SK-N-SH treated with all-trans-retinoic acid at 6 μM for 48 hours (cell line): ENCODE measurements around the gene CPVL.

Source experiments
- ARNTL ChIP-seq: fragments of 450-650 bp; formaldehyde crosslinking; IDR thresholded peaks from 2 replicates; pipeline ENCODE4 v1.5.0; 2020; ENCODE audit warnings: low read depth, mild to moderate bottlenecking, moderate library complexity, borderline replicate concordance
- GLIS3 ChIP-seq: fragments of 250-450 bp; sonication (Bioruptor Pico); IDR thresholded peaks from 2 replicates; pipeline ENCODE4 v1.5.0; 2020; ENCODE audit warnings: mild to moderate bottlenecking, moderate library complexity
- ZFP30 ChIP-seq: fragments of 450-650 bp; formaldehyde crosslinking; IDR thresholded peaks from 2 replicates; pipeline ENCODE4 v1.5.0; 2022; ENCODE audit warnings: mild to moderate bottlenecking, moderate library complexity
- TF ChIP-seq, protein P1 (sequence below): fragments of 250-450 bp; sonication (Bioruptor Pico); IDR thresholded peaks from 2 replicates; pipeline ENCODE4 v1.5.1; 2021; ENCODE audit warnings: mild to moderate bottlenecking, moderate library complexity
- TF ChIP-seq, protein P2 (sequence below): fragments of 250-450 bp; sonication (Bioruptor Pico); IDR thresholded peaks from 2 replicates; pipeline ENCODE4 v1.8.0; 2020; ENCODE audit warnings: mild to moderate bottlenecking, moderate library complexity, borderline replicate concordance
- TF ChIP-seq, protein P3 (sequence below): fragments of 250-450 bp; sonication (Bioruptor Pico); IDR thresholded peaks from 2 replicates; pipeline ENCODE4 v1.5.1; 2020; ENCODE audit warnings: low read depth, mild to moderate bottlenecking, moderate library complexity
- TF ChIP-seq, protein P4 (sequence below): fragments of 250-450 bp; sonication (Bioruptor Pico); IDR thresholded peaks from 2 replicates; pipeline ENCODE4 v1.5.0; 2020; ENCODE audit warnings: mild to moderate bottlenecking, moderate library complexity

DNA sequence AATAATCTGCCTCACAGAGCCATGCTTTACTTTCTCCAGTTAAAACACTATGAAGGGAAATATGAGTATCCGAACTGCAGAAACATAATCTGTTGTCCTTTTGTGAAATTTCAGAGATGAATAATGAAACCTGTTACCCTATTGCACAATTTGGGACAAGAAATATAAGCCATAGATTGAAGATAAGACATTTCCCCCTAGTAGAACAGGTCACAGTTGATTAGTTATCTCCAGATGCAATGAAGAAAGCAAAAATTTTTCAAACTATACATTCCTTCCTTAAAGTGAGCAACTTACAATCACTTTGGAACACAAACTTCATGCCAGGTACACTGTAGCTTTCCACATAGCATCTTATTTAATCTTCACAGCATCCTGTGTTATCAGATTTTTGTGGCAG is 46.0 kb upstream of the CPVL start:
- TF ChIP-seq GLIS3 (no peak), ZFP30 (CRISPR knock-in tag) (no peak), ARNTL (CRISPR knock-in tag) (no peak)
- TF ChIP-seq, protein P1, sequence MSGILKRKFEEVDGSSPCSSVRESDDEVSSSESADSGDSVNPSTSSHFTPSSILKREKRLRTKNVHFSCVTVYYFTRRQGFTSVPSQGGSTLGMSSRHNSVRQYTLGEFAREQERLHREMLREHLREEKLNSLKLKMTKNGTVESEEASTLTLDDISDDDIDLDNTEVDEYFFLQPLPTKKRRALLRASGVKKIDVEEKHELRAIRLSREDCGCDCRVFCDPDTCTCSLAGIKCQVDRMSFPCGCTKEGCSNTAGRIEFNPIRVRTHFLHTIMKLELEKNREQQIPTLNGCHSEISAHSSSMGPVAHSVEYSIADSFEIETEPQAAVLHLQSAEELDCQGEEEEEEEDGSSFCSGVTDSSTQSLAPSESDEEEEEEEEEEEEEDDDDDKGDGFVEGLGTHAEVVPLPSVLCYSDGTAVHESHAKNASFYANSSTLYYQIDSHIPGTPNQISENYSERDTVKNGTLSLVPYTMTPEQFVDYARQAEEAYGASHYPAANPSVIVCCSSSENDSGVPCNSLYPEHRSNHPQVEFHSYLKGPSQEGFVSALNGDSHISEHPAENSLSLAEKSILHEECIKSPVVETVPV (CRISPR knock-in tag): no peak
- TF ChIP-seq, protein P2, sequence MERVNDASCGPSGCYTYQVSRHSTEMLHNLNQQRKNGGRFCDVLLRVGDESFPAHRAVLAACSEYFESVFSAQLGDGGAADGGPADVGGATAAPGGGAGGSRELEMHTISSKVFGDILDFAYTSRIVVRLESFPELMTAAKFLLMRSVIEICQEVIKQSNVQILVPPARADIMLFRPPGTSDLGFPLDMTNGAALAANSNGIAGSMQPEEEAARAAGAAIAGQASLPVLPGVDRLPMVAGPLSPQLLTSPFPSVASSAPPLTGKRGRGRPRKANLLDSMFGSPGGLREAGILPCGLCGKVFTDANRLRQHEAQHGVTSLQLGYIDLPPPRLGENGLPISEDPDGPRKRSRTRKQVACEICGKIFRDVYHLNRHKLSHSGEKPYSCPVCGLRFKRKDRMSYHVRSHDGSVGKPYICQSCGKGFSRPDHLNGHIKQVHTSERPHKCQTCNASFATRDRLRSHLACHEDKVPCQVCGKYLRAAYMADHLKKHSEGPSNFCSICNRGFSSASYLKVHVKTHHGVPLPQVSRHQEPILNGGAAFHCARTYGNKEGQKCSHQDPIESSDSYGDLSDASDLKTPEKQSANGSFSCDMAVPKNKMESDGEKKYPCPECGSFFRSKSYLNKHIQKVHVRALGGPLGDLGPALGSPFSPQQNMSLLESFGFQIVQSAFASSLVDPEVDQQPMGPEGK: no peak
- TF ChIP-seq, protein P3, sequence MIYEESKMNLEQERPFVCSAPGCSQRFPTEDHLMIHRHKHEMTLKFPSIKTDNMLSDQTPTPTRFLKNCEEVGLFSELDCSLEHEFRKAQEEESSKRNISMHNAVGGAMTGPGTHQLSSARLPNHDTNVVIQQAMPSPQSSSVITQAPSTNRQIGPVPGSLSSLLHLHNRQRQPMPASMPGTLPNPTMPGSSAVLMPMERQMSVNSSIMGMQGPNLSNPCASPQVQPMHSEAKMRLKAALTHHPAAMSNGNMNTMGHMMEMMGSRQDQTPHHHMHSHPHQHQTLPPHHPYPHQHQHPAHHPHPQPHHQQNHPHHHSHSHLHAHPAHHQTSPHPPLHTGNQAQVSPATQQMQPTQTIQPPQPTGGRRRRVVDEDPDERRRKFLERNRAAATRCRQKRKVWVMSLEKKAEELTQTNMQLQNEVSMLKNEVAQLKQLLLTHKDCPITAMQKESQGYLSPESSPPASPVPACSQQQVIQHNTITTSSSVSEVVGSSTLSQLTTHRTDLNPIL (CRISPR knock-in tag): no peak
- TF ChIP-seq, protein P4, sequence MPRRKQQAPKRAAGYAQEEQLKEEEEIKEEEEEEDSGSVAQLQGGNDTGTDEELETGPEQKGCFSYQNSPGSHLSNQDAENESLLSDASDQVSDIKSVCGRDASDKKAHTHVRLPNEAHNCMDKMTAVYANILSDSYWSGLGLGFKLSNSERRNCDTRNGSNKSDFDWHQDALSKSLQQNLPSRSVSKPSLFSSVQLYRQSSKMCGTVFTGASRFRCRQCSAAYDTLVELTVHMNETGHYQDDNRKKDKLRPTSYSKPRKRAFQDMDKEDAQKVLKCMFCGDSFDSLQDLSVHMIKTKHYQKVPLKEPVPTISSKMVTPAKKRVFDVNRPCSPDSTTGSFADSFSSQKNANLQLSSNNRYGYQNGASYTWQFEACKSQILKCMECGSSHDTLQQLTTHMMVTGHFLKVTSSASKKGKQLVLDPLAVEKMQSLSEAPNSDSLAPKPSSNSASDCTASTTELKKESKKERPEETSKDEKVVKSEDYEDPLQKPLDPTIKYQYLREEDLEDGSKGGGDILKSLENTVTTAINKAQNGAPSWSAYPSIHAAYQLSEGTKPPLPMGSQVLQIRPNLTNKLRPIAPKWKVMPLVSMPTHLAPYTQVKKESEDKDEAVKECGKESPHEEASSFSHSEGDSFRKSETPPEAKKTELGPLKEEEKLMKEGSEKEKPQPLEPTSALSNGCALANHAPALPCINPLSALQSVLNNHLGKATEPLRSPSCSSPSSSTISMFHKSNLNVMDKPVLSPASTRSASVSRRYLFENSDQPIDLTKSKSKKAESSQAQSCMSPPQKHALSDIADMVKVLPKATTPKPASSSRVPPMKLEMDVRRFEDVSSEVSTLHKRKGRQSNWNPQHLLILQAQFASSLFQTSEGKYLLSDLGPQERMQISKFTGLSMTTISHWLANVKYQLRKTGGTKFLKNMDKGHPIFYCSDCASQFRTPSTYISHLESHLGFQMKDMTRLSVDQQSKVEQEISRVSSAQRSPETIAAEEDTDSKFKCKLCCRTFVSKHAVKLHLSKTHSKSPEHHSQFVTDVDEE (CRISPR knock-in tag): no peak
